H9 (cell line): ENCODE measurements around the gene SLC25A34. TPM values are rescaled to one million over a fixed set of nuclear protein-coding genes. Genes with fewer than 3 reads are reported as not detected.

Source experiments
- DNase-seq: peaks from one replicate; pipeline ENCODE4 v3.0.0-alpha.2; 2017
- H2AFZ ChIP-seq: one replicate; pipeline ENCODE4 v1.6.1; 2013; ENCODE audit warnings: mild to moderate bottlenecking, low read length, control low read depth, moderate library complexity
- H2AK5ac ChIP-seq: 2 replicates; pipeline ENCODE4 v1.6.1; 2013; ENCODE audit warnings: low read length, control low read depth, mixed read lengths; ENCODE audit not compliant: insufficient read length
- H2BK120ac ChIP-seq: one replicate; pipeline ENCODE4 v1.6.1; 2013; ENCODE audit warnings: low read depth, mild to moderate bottlenecking, low read length, control low read depth, inconsistent platforms; ENCODE audit not compliant: poor library complexity, severe bottlenecking
- H2BK12ac ChIP-seq: 2 replicates; pipeline ENCODE4 v1.6.1; 2013; ENCODE audit warnings: low read length, control low read depth, mixed read lengths, low read depth; ENCODE audit not compliant: insufficient read length
- H2BK15ac ChIP-seq: 2 replicates; pipeline ENCODE4 v1.6.1; 2013; ENCODE audit warnings: low read depth, low read length, control low read depth
- H2BK20ac ChIP-seq: one replicate; pipeline ENCODE4 v1.6.1; 2013; ENCODE audit warnings: low read depth, mild to moderate bottlenecking, low read length, control low read depth, inconsistent platforms; ENCODE audit not compliant: poor library complexity, severe bottlenecking
- H2BK5ac ChIP-seq: 2 replicates; pipeline ENCODE4 v1.6.1; 2013; ENCODE audit warnings: low read length, control low read depth, mixed read lengths; ENCODE audit not compliant: insufficient read length
- H3K14ac ChIP-seq: 2 replicates; pipeline ENCODE4 v1.6.1; 2013; ENCODE audit warnings: low read length, control low read depth; ENCODE audit not compliant: insufficient read depth
- H3K18ac ChIP-seq: 2 replicates; pipeline ENCODE4 v1.6.1; 2013; ENCODE audit warnings: low read depth, mild to moderate bottlenecking, mixed read lengths, low read length, control low read depth; ENCODE audit not compliant: insufficient read length
- H3K23ac ChIP-seq: 2 replicates; pipeline ENCODE4 v1.6.1; 2013; ENCODE audit warnings: low read length, control low read depth, mixed read lengths, low read depth; ENCODE audit not compliant: insufficient read length
- H3K23me2 ChIP-seq: 2 replicates; pipeline ENCODE4 v1.6.1; 2013; ENCODE audit warnings: low read depth, mild to moderate bottlenecking, mixed read lengths, low read length, control low read depth; ENCODE audit not compliant: insufficient read length, poor library complexity, severe bottlenecking
- H3K27ac ChIP-seq: 2 replicates; pipeline ENCODE4 v1.5.1; 2013; ENCODE audit warnings: low read length, control low read depth, mixed read lengths, low read depth; ENCODE audit not compliant: insufficient read length
- H3K27me3 ChIP-seq: 2 replicates; pipeline ENCODE4 v1.6.1; 2013; ENCODE audit warnings: low read length, control low read depth, inconsistent platforms; ENCODE audit not compliant: insufficient read depth
- H3K4ac ChIP-seq: 2 replicates; pipeline ENCODE4 v1.6.1; 2013; ENCODE audit warnings: low read depth, mild to moderate bottlenecking, control low read depth, inconsistent platforms, low read length, moderate library complexity
- H3K4me1 ChIP-seq: 2 replicates; pipeline ENCODE4 v1.6.1; 2013; ENCODE audit warnings: low read length, control low read depth, inconsistent platforms; ENCODE audit not compliant: insufficient read depth
- H3K4me2 ChIP-seq: 2 replicates; pipeline ENCODE4 v1.6.1; 2013; ENCODE audit warnings: low read length, control low read depth, mixed read lengths; ENCODE audit not compliant: insufficient read length, insufficient read depth
- H3K56ac ChIP-seq: 2 replicates; pipeline ENCODE4 v1.6.1; 2013; ENCODE audit warnings: low read depth, mild to moderate bottlenecking, mixed read lengths, low read length, control low read depth; ENCODE audit not compliant: insufficient read length
- H3K79me1 ChIP-seq: 2 replicates; pipeline ENCODE4 v1.6.1; 2013; ENCODE audit warnings: low read depth, mild to moderate bottlenecking, moderate library complexity, low read length, control low read depth, inconsistent platforms; ENCODE audit not compliant: insufficient read depth, poor library complexity, severe bottlenecking
- H3K79me2 ChIP-seq: 2 replicates; pipeline ENCODE4 v1.6.1; 2013; ENCODE audit warnings: low read length, control low read depth, inconsistent platforms; ENCODE audit not compliant: insufficient read depth
- H3K9ac ChIP-seq: 2 replicates; pipeline ENCODE4 v1.6.1; 2013; ENCODE audit warnings: low read length, control low read depth, mixed read lengths; ENCODE audit not compliant: insufficient read length; ENCODE audit errors: extremely low read depth
- H3K9me3 ChIP-seq: one replicate; pipeline ENCODE4 v1.6.1; 2013; ENCODE audit warnings: low read depth, low read length, inconsistent platforms; ENCODE audit not compliant: control insufficient read depth
- H3T11ph ChIP-seq: one replicate; pipeline ENCODE4 v1.6.1; 2013; ENCODE audit warnings: mild to moderate bottlenecking, low read length, control low read depth, inconsistent platforms
- H4K20me1 ChIP-seq: one replicate; pipeline ENCODE4 v1.6.1; 2013; ENCODE audit not compliant: control insufficient read depth, insufficient read length, insufficient read depth
- H4K5ac ChIP-seq: 2 replicates; pipeline ENCODE4 v1.6.1; 2013; ENCODE audit warnings: low read depth, mild to moderate bottlenecking, mixed read lengths, low read length, control low read depth; ENCODE audit not compliant: insufficient read length
- H4K8ac ChIP-seq: replicated peaks from 2 replicates; pipeline ENCODE4 v1.6.1; 2013; ENCODE audit warnings: low read length, control low read depth, mixed read lengths, low read depth; ENCODE audit not compliant: insufficient read length
- H4K91ac ChIP-seq: 2 replicates; pipeline ENCODE4 v1.6.1; 2013; ENCODE audit warnings: low read depth, mild to moderate bottlenecking, moderate library complexity, mixed read lengths, low read length, control low read depth; ENCODE audit not compliant: insufficient read length
- H3K27ac Mint-ChIP-seq, 3 experiments: 2 replicates in 2 of 3; 3 replicates in 1 of 3; pipeline ENCODE4 v1.8.0; 2020 to 2021; ENCODE audit warnings: mixed read lengths in 3 of 3, mild to moderate bottlenecking in 1 of 3, moderate library complexity in 1 of 3
- H3K27me3 Mint-ChIP-seq: 2 replicates; pipeline ENCODE4 v1.8.0; 2021; ENCODE audit warnings: low read depth, mild to moderate bottlenecking, moderate library complexity, mixed read lengths
- H3K36me3 Mint-ChIP-seq, 3 experiments: 2 replicates in 2 of 3; 3 replicates in 1 of 3; pipeline ENCODE4 v1.8.0; 2020 to 2021; ENCODE audit warnings: low read depth in 3 of 3, mixed read lengths in 3 of 3; ENCODE audit not compliant: insufficient read depth in 1 of 3
- H3K4me1 Mint-ChIP-seq, 2 experiments: 2 replicates each; pipeline ENCODE4 v1.8.0; 2020; ENCODE audit warnings: mixed read lengths in 2 of 2
- H3K4me3 Mint-ChIP-seq, 2 experiments: 2 replicates in 1 of 2; 3 replicates in 1 of 2; pipeline ENCODE4 v1.8.0; 2020 to 2021; ENCODE audit warnings: mild to moderate bottlenecking in 2 of 2, mixed read lengths in 2 of 2, moderate library complexity in 1 of 2
- H3K9me3 Mint-ChIP-seq, 2 experiments: 2 replicates in 1 of 2; 3 replicates in 1 of 2; pipeline ENCODE4 v1.8.0; 2020; ENCODE audit warnings: mild to moderate bottlenecking in 2 of 2, mixed read lengths in 2 of 2, moderate library complexity in 1 of 2
- CTCF ChIP-seq: fragments of 200-600 bp; sonication (generic); conservative IDR thresholded peaks from 3 replicates; pipeline ENCODE4 v1.8.0; 2021; ENCODE audit warnings: antibody characterized with exemption, mild to moderate bottlenecking
- WGBS: extraction: QIAGEN DNeasy Blood & Tissue Kit; methylation state at CpG from one replicate; pipeline ENCODE4 v1.1.7; 2013; ENCODE audit warnings: missing lambda C conversion rate, low lambda C conversion rate, mixed read lengths; ENCODE audit not compliant: insufficient read length; ENCODE audit errors: extremely low coverage; 5-methylcytosine and 5-hydroxymethylcytosine counted together
- total RNA-seq: library from RNA; stranded (reverse); gene quantifications from 2 replicates; pipeline ENCODE4 v1.2.1, GENCODE V29; 2021

The SLC25A34 gene
- total RNA-seq, 1 experiment from 2014 or later: 1.5 TPM

- TF ChIP-seq CTCF: no peak
- Mint-ChIP-seq H3K4me1 (peaks cover 3% of the 10 kb centered on the region in 2 experiments; a peak in 2 of 4 replicates), H3K9me3 (no peaks in the 10 kb centered on the region), H3K4me3 (no peak overlapping the region), H3K27ac (peak overlapping the region in 2 of 3 experiments; percentile 49 to 56; a peak in 1 of 7 replicates), H3K36me3 (peaks cover 6 to 22% (median 14%) of the 10 kb centered on the region in 3 experiments), H3K27me3 (no peaks in the 10 kb centered on the region)
- no peaks in the 10 kb centered on the region; the same call in 1 of the 2 replicates for H3K79me2 ChIP-seq
- H4K5ac ChIP-seq: no peak overlapping the region
- no peaks in the 10 kb centered on the region for H3K9me3 ChIP-seq
- H2BK15ac ChIP-seq: no peak overlapping the region
- H3K4ac ChIP-seq: no peak overlapping the region
- H2BK120ac ChIP-seq: no peak overlapping the region
- H3K27me3 ChIP-seq: no peaks in the 10 kb centered on the region
- no peak for DNase-seq
- H4K8ac ChIP-seq: no peak overlapping the region
- H3K4me1 ChIP-seq: no peaks in the 10 kb centered on the region; the same call in 1 of the 2 replicates
- H2BK12ac ChIP-seq: no peak overlapping the region
- H4K20me1 ChIP-seq: no peaks in the 10 kb centered on the region
- H2AFZ ChIP-seq: no peak overlapping the region
- H3K79me1 ChIP-seq: no peaks in the 10 kb centered on the region
- H3K23me2 ChIP-seq: no peaks in the 10 kb centered on the region
- no peak overlapping the region for H4K91ac ChIP-seq
- H2AK5ac ChIP-seq: no peak overlapping the region
- H3K9ac ChIP-seq: no peak overlapping the region
- H3K27ac ChIP-seq: no peak overlapping the region
- no peak overlapping the region for H2BK20ac ChIP-seq
- H3K14ac ChIP-seq: no peak overlapping the region
- H3K23ac ChIP-seq: no peak overlapping the region
- H3K56ac ChIP-seq: no peak overlapping the region
- H3K4me2 ChIP-seq: no peak overlapping the region
- no peak overlapping the region for H3T11ph ChIP-seq
- no peak overlapping the region for H2BK5ac ChIP-seq
- H3K18ac ChIP-seq: no peak overlapping the region
- no CpG with 5 or more reads among the region's 8 CpGs for WGBS
Measured at GRCh38 chr1:15701784-15702183, 34.3 kb upstream of the SLC25A34 start.
